Measurements from ENCODE around the gene CD36. TPM values are rescaled to one million over a fixed set of nuclear protein-coding genes. Genes with fewer than 3 reads are reported as not detected.

CD36 gene
- 0.90 TPM for polyA plus RNA-seq (2013, experiment 1 of 2; ENCODE audit: insufficient read length)
- 0.79 TPM for polyA plus RNA-seq (2013, experiment 2 of 2; ENCODE audit: insufficient read length)

- DNase-seq = no peak
Observed at GRCh38 chr7:80637911-80638765, at the start of gene CD36. TSS of gene CD36 (plus strand) at chr7:80638642. CDS start at chr7:80646741, 8,099 bp downstream.

- no peak for DNase-seq
Observed at GRCh38 chr7:80589631-80590030, 48.8 kb upstream of the CD36 start.

- DNase-seq = no peak
Observed at GRCh38 chr7:80591654-80592053, 46.8 kb upstream of the CD36 start.

GRCh38 chr7:80593869-80594586 is 44.4 kb upstream of the CD36 start:
- DNase-seq = no peak

- no peak for DNase-seq
Observed at GRCh38 chr7:80596933-80597517, 41.4 kb upstream of the CD36 start.

- DNase-seq = no peak
Observed at GRCh38 chr7:80597875-80598274, 40.6 kb upstream of the CD36 start.

GRCh38 chr7:80600046-80600445 is 38.4 kb upstream of the CD36 start:
- no peak for DNase-seq

- DNase-seq = no peak
Observed at GRCh38 chr7:80601999-80602398, 36.4 kb upstream of the CD36 start.

GRCh38 chr7:80603940-80604339 is 34.5 kb upstream of the CD36 start:
- no peak for DNase-seq

- no peak for DNase-seq
Observed at GRCh38 chr7:80604436-80604835, 34.0 kb upstream of the CD36 start.

GRCh38 chr7:80607136-80607535 is 31.3 kb upstream of the CD36 start:
- DNase-seq = no peak

GRCh38 chr7:80608336-80608735 is 30.1 kb upstream of the CD36 start:
- no peak for DNase-seq

GRCh38 chr7:80609751-80610150 is 28.7 kb upstream of the CD36 start:
- DNase-seq = no peak

GRCh38 chr7:80611353-80611752 is 27.1 kb upstream of the CD36 start:
- DNase-seq = no peak

- DNase-seq = peak; percentile 43
Observed at GRCh38 chr7:80611779-80612178, 26.7 kb upstream of the CD36 start.

GRCh38 chr7:80612880-80613279 is 25.6 kb upstream of the CD36 start:
- DNase-seq = no peak

GRCh38 chr7:80613519-80613918 is 24.9 kb upstream of the CD36 start:
- DNase-seq = no peak

GRCh38 chr7:80614851-80615271 is 23.6 kb upstream of the CD36 start:
- peak; percentile 42 for DNase-seq

- no peak for DNase-seq
Observed at GRCh38 chr7:80618096-80618495, 20.3 kb upstream of the CD36 start.

GRCh38 chr7:80619741-80620140 is 18.7 kb upstream of the CD36 start:
- no peak for DNase-seq

GRCh38 chr7:80622541-80622940 is 15.9 kb upstream of the CD36 start:
- DNase-seq = peak; percentile 59

- DNase-seq = no peak
Observed at GRCh38 chr7:80623503-80624252, 14.8 kb upstream of the CD36 start.

GRCh38 chr7:80624763-80625162 is 13.7 kb upstream of the CD36 start:
- DNase-seq = no peak

All from fibroblast of skin of abdomen (primary cell).